ENCODE data around the gene PPP1CB.
"Not testable (repeated sequence)": the region's sequence is repeated elsewhere in the genome, so short reads cannot be mapped to it uniquely, and the experiment has no call there.

The PPP1CB gene

GRCh38 chr2:28778392-28778791 is 26.8 kb downstream of the PPP1CB start:
- no peak for DNase-seq (ENCODE audit: low read depth in 2 of 2)

GRCh38 chr2:28779001-28779400 is 27.4 kb downstream of the PPP1CB start:
- DNase-seq (ENCODE audit: low read depth in 2 of 2), result no peak

- no peak for DNase-seq (ENCODE audit: low read depth in 2 of 2)
Observed at GRCh38 chr2:28780496-28780895, 28.9 kb downstream of the PPP1CB start.

GRCh38 chr2:28782423-28782822 is 30.8 kb downstream of the PPP1CB start:
- DNase-seq (ENCODE audit: low read depth in 2 of 2), result no peak

- not testable (repeated sequence) for DNase-seq (ENCODE audit: low read depth in 2 of 2)
Observed at GRCh38 chr2:28784570-28784969, 32.9 kb downstream of the PPP1CB start.

GRCh38 chr2:28796620-28797019 is 45.0 kb downstream of the PPP1CB start:
- DNase-seq (ENCODE audit: low read depth in 2 of 2), result no peak

- no peak for DNase-seq (ENCODE audit: low read depth in 2 of 2)
Observed at GRCh38 chr2:28801726-28802125, 50.1 kb downstream of the PPP1CB start.

- DNase-seq (ENCODE audit: low read depth in 2 of 2), result no peak
Observed at GRCh38 chr2:28802975-28803429, 51.4 kb downstream of the PPP1CB start.

- no peak for DNase-seq (ENCODE audit: low read depth in 2 of 2)
Observed at GRCh38 chr2:28809927-28810326, 58.3 kb downstream of the PPP1CB start.

- peak; percentile 56 to 61 for DNase-seq (ENCODE audit: low read depth in 2 of 2)
Observed at GRCh38 chr2:28810384-28811285, 59.0 kb downstream of the PPP1CB start, which contains the start of gene SPDYA. SPDYA (plus strand) TSS chr2:28810834; CDS start chr2:28816015, 5,181 bp downstream.

GRCh38 chr2:28818053-28818452 is 66.4 kb downstream of the PPP1CB start:
- no peak for DNase-seq (ENCODE audit: low read depth in 2 of 2)

- DNase-seq (ENCODE audit: low read depth in 2 of 2), result peak; percentile 28 to 33
Observed at GRCh38 chr2:28821295-28821958, 69.8 kb downstream of the PPP1CB start.

GRCh38 chr2:28822036-28822435 is 70.4 kb downstream of the PPP1CB start:
- DNase-seq (ENCODE audit: low read depth in 2 of 2), result no peak

GRCh38 chr2:28824207-28824606 is 72.6 kb downstream of the PPP1CB start:
- no peak for DNase-seq (ENCODE audit: low read depth in 2 of 2)

- no peak for DNase-seq (ENCODE audit: low read depth in 2 of 2)
Observed at GRCh38 chr2:28824870-28825269, 73.2 kb downstream of the PPP1CB start.

- no peak for DNase-seq (ENCODE audit: low read depth in 2 of 2)
Observed at GRCh38 chr2:28828382-28828781, 76.8 kb downstream of the PPP1CB start.

GRCh38 chr2:28833740-28834470 is 82.3 kb downstream of the PPP1CB start:
- no peak for DNase-seq (ENCODE audit: low read depth in 2 of 2)

GRCh38 chr2:28835781-28836180 is 84.2 kb downstream of the PPP1CB start:
- DNase-seq (ENCODE audit: low read depth in 2 of 2), result no peak

GRCh38 chr2:28838971-28839370 is 87.3 kb downstream of the PPP1CB start:
- DNase-seq (ENCODE audit: low read depth in 2 of 2), result no peak

GRCh38 chr2:28842042-28842441 is 90.4 kb downstream of the PPP1CB start:
- no peak for DNase-seq (ENCODE audit: low read depth in 2 of 2)

All from stimulated activated CD8-positive, alpha-beta memory T cell treated with anti-CD3 and anti-CD28 coated beads, Interleukin-2, amount 100 ng/mL, for 1 hour (primary cell).